Glomerular endothelial cell (primary cell): Measurements from ENCODE around the gene TUBA4A. TPM values are rescaled to one million over a fixed set of nuclear protein-coding genes. Genes with fewer than 3 reads are reported as not detected.
A peak's percentile ranks its signal among the peaks of the same experiment; 100 is the strongest.
"Not testable (repeated sequence)": the region's sequence is repeated elsewhere in the genome, so short reads cannot be mapped to it uniquely, and the experiment has no call there.

Experiments used
- DNase-seq: peaks from one replicate; pipeline ENCODE4 v3.0.0-alpha.2; 2011; ENCODE audit warnings: low read depth, low spot score; ENCODE audit errors: extremely low read depth
- total RNA-seq: library from RNA; depleted of rRNA; stranded (reverse); fragments of >200 nt; gene quantifications from 2 replicates; pipeline ENCODE4 v1.2.3, GENCODE V29; 2015

TUBA4A gene
- total RNA-seq, 1 donor from 2014 or later: 7.8 TPM

DNA sequence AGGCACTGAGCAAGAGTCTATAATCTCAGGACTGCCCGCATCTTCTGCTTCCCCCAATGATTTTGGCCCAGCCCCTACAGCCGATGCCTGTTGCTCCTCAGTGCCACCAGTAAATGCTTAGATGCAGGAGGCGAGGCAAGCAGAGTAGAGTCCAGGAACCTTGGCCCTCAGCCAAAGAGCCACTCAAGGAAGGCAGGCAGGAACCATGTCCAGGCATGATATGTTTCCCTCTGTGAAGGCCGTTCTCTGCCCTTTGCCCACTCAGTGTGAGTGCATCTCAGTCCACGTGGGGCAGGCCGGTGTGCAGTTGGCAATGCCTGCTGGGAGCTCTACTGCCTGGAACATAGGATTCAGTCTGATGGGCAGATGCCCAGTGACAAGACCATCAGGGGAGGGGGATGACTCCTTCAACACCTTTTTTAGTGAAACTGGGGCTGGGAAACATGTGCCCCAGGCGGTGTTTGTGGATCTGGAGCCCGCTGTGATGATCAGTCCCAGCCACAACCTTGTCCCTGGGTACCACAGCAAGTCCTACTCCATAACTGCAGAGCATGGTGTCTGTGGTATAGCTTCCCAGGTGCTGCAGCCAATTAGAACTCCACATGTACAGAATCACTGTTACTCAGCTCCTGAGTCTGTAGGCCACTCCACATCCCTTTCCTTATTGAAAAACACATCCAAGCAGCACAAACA is 15.8 kb upstream of the TUBA4A start:
- DNase-seq: no peak

DNA sequence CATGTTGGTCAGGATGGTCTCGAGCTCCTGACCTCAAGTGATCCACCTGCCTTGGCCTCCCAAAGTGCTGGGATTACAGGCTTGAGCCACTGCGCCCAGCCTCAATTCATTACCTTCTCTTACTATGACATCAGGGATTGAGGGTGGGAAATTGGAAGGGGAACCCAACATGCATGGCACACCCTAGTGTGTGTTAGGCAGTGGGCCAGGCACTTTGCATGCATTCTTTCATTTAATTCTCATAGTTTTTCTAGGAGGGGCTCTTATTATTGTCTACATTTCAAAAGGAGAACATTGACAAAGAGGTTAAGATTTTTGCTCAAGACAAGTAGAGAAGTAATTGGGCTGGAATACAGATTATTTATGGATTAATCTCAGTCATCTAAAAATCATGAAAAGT is 14.6 kb upstream of the TUBA4A start:
- DNase-seq: no peak

DNA sequence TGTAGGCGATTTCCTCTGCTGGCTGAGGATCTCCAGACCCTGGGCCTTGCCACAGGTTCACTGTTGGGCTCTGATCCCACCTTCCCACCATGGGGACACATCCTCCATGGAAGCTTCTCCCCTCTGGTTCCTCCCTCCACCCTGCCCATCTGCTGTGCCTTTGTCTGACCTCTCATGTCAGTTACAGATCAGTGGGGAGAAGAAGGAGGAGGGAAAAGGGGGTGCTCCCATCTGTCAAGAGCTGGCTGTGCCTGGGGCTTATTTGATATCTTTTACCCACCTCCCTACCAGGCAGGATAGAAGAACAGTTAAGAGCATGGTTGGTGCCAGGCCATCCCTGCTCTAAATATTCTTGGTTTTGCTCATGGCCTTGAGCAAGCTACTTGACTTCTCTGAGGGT is 13.2 kb upstream of the TUBA4A start:
- DNase-seq: no peak

GRCh38 chr2:219266232-219266631 is 12.5 kb upstream of the TUBA4A start:
- no peak for DNase-seq

GRCh38 chr2:219261024-219261855 is 7.5 kb upstream of the TUBA4A start:
- no peak for DNase-seq

DNA sequence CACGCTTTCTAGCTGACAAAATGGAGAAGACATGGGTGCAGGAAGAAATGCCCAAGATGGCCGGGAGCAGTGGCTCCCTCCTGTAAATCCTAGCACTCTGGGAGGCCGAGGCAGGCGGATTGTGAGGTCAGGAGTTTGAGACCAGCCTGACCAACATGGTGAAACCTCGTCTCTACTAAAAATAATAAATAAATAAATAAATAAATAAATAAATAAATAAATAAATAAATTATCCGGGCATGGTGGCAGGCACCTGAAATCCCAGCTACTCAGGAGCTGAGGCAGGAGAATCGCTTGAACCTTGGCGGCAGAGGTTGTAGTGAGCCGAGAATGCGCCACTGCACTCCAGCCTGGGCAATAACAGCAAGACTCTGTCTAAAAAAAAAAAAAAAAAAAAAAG is 5.2 kb upstream of the TUBA4A start:
- DNase-seq: not testable (repeated sequence)

GRCh38 chr2:219254590-219255201 is 978 bp upstream of the TUBA4A start:
- no peak for DNase-seq

- DNase-seq: no peak
Measured at GRCh38 chr2:219252900-219253752, 592 bp downstream of the TUBA4A start, which contains the start of gene TUBA4B. TUBA4B (plus strand) TSS chr2:219253243; CDS start chr2:219253408, 165 bp downstream.

GRCh38 chr2:219252570-219252899 is 1.2 kb downstream of the TUBA4A start:
- no peak for DNase-seq

DNA sequence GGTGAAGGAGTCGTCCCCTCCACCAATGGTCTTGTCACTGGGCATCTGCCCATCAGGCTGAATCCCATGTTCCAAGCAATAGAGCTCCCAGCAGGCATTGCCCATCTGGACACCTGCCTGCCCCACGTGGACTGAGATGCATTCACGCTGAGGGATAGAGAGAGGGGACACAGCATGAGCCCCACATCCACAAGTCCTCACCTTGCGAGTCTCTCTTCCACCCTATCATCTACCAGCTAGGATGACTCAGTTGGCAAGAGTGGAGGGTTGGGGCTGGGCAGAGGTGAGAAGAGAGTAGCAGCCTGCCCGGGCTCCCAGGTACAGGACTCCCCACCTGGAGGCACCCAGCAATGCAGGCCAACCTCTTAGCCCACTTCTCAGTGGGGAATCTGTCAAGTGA is 1.6 kb downstream of the TUBA4A start:
- no peak for DNase-seq

- no peak for DNase-seq
Measured at GRCh38 chr2:219251656-219252055, 2.1 kb downstream of the TUBA4A start.

GRCh38 chr2:219250049-219250781 is 3.5 kb downstream of the TUBA4A start:
- DNase-seq: no peak

- peak; percentile 58 for DNase-seq
Measured at GRCh38 chr2:219249203-219249980, 4.3 kb downstream of the TUBA4A start.

GRCh38 chr2:219248845-219249202 is 4.9 kb downstream of the TUBA4A start:
- no peak for DNase-seq

GRCh38 chr2:219247678-219248642 is 5.8 kb downstream of the TUBA4A start:
- DNase-seq: no peak

DNA sequence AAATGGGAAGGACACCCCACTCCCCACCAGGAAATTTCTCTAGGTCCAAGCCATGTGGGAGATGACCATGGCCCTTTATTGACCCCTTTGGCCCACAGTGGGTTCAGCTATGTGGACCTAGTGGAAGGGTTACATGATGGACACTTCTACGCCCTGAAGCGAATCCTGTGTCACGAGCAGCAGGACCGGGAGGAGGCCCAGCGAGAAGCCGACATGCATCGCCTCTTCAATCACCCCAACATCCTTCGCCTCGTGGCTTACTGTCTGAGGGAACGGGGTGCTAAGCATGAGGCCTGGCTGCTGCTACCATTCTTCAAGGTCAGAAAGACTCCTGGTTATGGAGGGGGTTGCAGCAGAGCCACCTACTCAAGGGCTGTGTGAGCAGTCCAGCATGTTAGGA is 7.2 kb downstream of the TUBA4A start:
- no peak for DNase-seq

- no peak for DNase-seq
Measured at GRCh38 chr2:219245899-219246230, 7.9 kb downstream of the TUBA4A start.

DNA sequence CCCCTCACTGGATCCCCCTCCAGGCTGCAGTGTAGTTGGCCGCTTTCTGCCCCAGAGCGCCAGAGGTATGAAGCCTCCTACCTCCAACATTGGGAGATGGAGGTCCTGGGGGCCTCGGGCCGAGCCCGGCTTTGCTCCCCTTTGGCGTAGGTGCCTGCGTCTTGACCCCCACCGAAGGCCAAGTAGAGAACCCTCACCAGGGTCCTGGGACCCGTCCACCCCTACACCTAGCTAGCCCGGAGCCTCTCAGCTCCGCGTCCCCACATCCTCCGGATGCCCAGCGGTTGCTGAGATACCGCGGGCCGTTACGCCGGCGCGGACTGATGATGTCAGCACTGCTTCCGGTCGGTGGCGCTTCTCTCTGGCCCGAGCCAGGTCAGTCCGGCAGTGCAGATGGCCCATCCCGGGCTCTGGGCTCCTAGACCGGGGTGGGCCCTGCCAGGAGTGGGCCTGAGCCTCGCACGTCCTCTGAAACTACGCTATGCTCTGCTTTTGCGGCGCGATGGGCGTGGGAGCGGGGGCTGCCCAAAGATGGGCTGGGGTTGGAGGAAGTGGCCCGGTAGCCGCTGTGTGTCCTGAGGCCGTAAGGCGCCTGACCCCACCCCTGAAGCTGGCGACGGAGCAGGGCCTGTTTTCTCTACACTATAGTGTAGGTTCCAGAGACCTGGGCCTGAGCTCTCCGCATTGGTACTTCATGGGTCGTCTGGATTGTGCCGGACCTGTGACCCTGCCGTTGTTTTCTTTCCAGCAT is 8.4 kb downstream of the TUBA4A start, which contains the start of the genes GLB1L and STK16:
TSS of gene GLB1L (minus strand) at position 297 of the 751 bp plus-strand sequence. CDS start 1,871 bp downstream, outside the sequence.
TSS of gene STK16 (plus strand) at position 332 of the 751 bp plus-strand sequence. CDS start 521 bp downstream, outside the sequence.
- peak; percentile 64 for DNase-seq
